ENCODE results near the gene HINT1.

The HINT1 gene

DNA sequence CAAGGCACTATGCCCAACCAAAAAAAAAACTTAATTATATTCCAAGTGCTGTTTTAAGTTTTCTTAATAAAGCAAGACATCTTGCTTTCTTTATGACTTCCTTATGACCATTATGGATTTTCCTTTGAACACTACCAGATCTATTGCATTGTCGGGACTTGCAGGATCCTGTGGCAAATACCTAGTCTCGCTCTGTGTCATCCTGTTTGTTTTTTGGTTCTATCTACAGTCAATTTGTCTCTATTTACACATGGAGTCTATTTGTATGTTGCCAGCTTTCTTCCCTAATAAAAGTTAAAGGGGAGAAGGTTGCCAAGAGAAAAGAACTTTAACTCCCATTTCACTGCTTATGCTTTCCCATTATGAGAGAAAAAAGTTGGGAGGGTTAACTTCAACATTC, 4.9 kb downstream of the HINT1 start:
- Histone ChIP-seq H3K36me3 (ENCODE audit: insufficient read depth, insufficient read length, low read length) (peaks cover 53% of the 10 kb centered on the region), H3K4me1 (ENCODE audit: insufficient read depth, insufficient read length) (no peaks in the 10 kb centered on the region)

DNA sequence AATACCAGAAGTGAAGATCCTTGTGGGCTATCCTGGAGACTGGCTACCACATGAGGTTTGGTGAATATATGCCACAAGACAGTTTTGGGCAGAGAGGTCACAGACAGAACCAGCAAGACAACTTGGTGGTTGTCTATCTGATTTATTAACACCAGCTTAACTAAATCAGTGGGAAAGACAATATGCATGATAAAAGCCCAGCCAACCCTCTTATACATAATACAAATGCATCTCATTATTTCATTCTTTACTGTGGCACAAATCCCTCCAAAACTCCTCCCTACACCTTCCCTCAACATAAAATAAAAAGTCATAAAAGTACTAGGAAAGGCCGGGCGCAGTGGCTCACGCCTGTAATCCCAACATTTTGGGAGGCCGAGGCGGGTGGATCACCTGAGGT, 8.1 kb downstream of the HINT1 start:
- Histone ChIP-seq H3K36me3 (ENCODE audit: insufficient read depth, insufficient read length, low read length) (peaks cover 40% of the 10 kb centered on the region), H3K27me3 (ENCODE audit: insufficient read depth, insufficient read length) (no peaks in the 10 kb centered on the region), H3K4me1 (ENCODE audit: insufficient read depth, insufficient read length) (no peaks in the 10 kb centered on the region), H3K9me3 (ENCODE audit: insufficient read depth, low read length) (no peaks in the 10 kb centered on the region), H3K9ac (ENCODE audit: insufficient read length, low read depth) (no peak overlapping the region), H3K4me3 (ENCODE audit: insufficient read length, low read depth) (no peak overlapping the region)
- no peak for DNase-seq (ENCODE audit: low read depth, low spot score)
- TF ChIP-seq ZNF274 (IDR thresholded peaks at IDR 0.05; ENCODE audit: low read depth, low read length) (no peak), YY1 (IDR thresholded peaks at IDR 0.05; ENCODE audit: insufficient read depth, insufficient read length) (no peak), SUZ12 (IDR thresholded peaks at IDR 0.05; ENCODE audit: extremely low read depth, insufficient read depth, insufficient read length) (no peak)

More for the DNA sequence above, 4.9 kb downstream of the HINT1 start:
- Histone ChIP-seq H3K4me3 (ENCODE audit: insufficient read length, low read depth) (no peak overlapping the region), H3K9ac (ENCODE audit: insufficient read length, low read depth) (no peak overlapping the region), H3K27me3 (ENCODE audit: insufficient read depth, insufficient read length) (no peaks in the 10 kb centered on the region), H3K9me3 (ENCODE audit: insufficient read depth, low read length) (no peaks in the 10 kb centered on the region)
- DNase-seq (ENCODE audit: low read depth, low spot score) = no peak
- TF ChIP-seq ZNF274 (IDR thresholded peaks at IDR 0.05; ENCODE audit: low read depth, low read length) (no peak), SUZ12 (IDR thresholded peaks at IDR 0.05; ENCODE audit: extremely low read depth, insufficient read depth, insufficient read length) (no peak), YY1 (IDR thresholded peaks at IDR 0.05; ENCODE audit: insufficient read depth, insufficient read length) (no peak)

GRCh38 chr5:131156385-131156784, 8.7 kb downstream of the HINT1 start:
- H3K27me3 ChIP-seq (ENCODE audit: insufficient read depth, insufficient read length) = no peaks in the 10 kb centered on the region
- TF ChIP-seq SUZ12 (IDR thresholded peaks at IDR 0.05; ENCODE audit: extremely low read depth, insufficient read depth, insufficient read length) (no peak), YY1 (IDR thresholded peaks at IDR 0.05; ENCODE audit: insufficient read depth, insufficient read length) (no peak), ZNF274 (IDR thresholded peaks at IDR 0.05; ENCODE audit: low read depth, low read length) (no peak)

GRCh38 chr5:131151216-131151615, 13.8 kb downstream of the HINT1 start:
- TF ChIP-seq SUZ12 (IDR thresholded peaks at IDR 0.05; ENCODE audit: extremely low read depth, insufficient read depth, insufficient read length) (no peak), ZNF274 (IDR thresholded peaks at IDR 0.05; ENCODE audit: low read depth, low read length) (no peak), YY1 (IDR thresholded peaks at IDR 0.05; ENCODE audit: insufficient read depth, insufficient read length) (no peak)
- no peak for DNase-seq (ENCODE audit: low read depth, low spot score)
- Histone ChIP-seq H3K9me3 (ENCODE audit: insufficient read depth, low read length) (no peaks in the 10 kb centered on the region), H3K4me1 (ENCODE audit: insufficient read depth, insufficient read length) (no peaks in the 10 kb centered on the region), H3K36me3 (ENCODE audit: insufficient read depth, insufficient read length, low read length) (no peaks in the 10 kb centered on the region), H3K9ac (ENCODE audit: insufficient read length, low read depth) (no peak overlapping the region), H3K4me3 (ENCODE audit: insufficient read length, low read depth) (no peak overlapping the region), H3K27me3 (ENCODE audit: insufficient read depth, insufficient read length) (no peaks in the 10 kb centered on the region)

More at GRCh38 chr5:131156385-131156784, 8.7 kb downstream of the HINT1 start:
- no peaks in the 10 kb centered on the region for H3K4me1 ChIP-seq (ENCODE audit: insufficient read depth, insufficient read length)
- H3K4me3 ChIP-seq (ENCODE audit: insufficient read length, low read depth) = no peak overlapping the region
- no peak for DNase-seq (ENCODE audit: low read depth, low spot score)
- peaks cover 35% of the 10 kb centered on the region for H3K36me3 ChIP-seq (ENCODE audit: insufficient read depth, insufficient read length, low read length)
- no peaks in the 10 kb centered on the region for H3K9me3 ChIP-seq (ENCODE audit: insufficient read depth, low read length)
- no peak overlapping the region for H3K9ac ChIP-seq (ENCODE audit: insufficient read length, low read depth)

DNA sequence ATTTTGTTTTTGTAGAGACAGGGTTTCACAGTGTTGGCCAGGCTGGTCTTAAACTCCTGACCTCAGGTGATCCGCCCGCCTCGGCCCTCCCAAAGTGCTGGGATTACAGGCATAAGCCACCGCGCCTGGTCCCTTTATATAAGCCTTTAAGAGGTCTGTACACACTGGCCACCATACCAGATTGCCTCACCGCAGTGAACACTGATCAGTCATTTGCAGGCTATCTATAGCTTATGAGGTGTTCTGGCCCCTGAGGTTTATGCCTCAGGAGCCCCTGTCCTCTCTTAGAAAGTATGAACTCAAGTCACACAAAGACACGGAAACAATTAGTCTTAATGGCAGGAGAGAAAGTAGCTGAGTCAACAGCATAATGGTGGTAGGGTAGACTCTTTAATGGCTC, 14.6 kb downstream of the HINT1 start:
- H3K4me1 ChIP-seq (ENCODE audit: insufficient read depth, insufficient read length) = no peaks in the 10 kb centered on the region
- no peaks in the 10 kb centered on the region for H3K27me3 ChIP-seq (ENCODE audit: insufficient read depth, insufficient read length)
- no peak for DNase-seq (ENCODE audit: low read depth, low spot score)
- no peaks in the 10 kb centered on the region for H3K9me3 ChIP-seq (ENCODE audit: insufficient read depth, low read length)
- no peak overlapping the region for H3K4me3 ChIP-seq (ENCODE audit: insufficient read length, low read depth)
- TF ChIP-seq YY1 (IDR thresholded peaks at IDR 0.05; ENCODE audit: insufficient read depth, insufficient read length) (no peak), SUZ12 (IDR thresholded peaks at IDR 0.05; ENCODE audit: extremely low read depth, insufficient read depth, insufficient read length) (no peak), ZNF274 (IDR thresholded peaks at IDR 0.05; ENCODE audit: low read depth, low read length) (no peak)
- H3K36me3 ChIP-seq (ENCODE audit: insufficient read depth, insufficient read length, low read length) = no peaks in the 10 kb centered on the region
- no peak overlapping the region for H3K9ac ChIP-seq (ENCODE audit: insufficient read length, low read depth)

DNA sequence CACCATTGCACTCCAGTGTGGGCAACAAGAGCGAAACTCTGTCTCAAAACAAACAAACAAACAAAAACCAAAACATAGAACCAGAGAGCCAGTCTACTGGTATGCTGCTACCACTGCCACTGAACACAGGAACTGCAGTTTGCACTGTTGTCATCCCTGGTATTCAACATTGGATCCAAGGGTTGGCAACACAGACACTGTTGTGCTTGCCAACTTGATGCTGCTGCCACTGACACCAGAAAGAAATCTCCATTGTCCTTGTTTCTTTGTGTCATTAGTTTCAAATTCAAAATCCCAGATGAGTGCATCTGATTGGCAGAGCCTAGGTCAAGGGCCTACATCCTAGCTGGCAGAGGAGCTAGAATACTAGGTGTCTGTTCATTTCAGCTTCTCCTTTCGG, 16.2 kb downstream of the HINT1 start:
- Histone ChIP-seq H3K27me3 (ENCODE audit: insufficient read depth, insufficient read length) (no peaks in the 10 kb centered on the region), H3K9ac (ENCODE audit: insufficient read length, low read depth) (no peak overlapping the region), H3K9me3 (ENCODE audit: insufficient read depth, low read length) (no peaks in the 10 kb centered on the region), H3K36me3 (ENCODE audit: insufficient read depth, insufficient read length, low read length) (no peaks in the 10 kb centered on the region), H3K4me3 (ENCODE audit: insufficient read length, low read depth) (no peak overlapping the region), H3K4me1 (ENCODE audit: insufficient read depth, insufficient read length) (no peaks in the 10 kb centered on the region)
- no peak for DNase-seq (ENCODE audit: low read depth, low spot score)
- TF ChIP-seq SUZ12 (IDR thresholded peaks at IDR 0.05; ENCODE audit: extremely low read depth, insufficient read depth, insufficient read length) (no peak), ZNF274 (IDR thresholded peaks at IDR 0.05; ENCODE audit: low read depth, low read length) (no peak), YY1 (IDR thresholded peaks at IDR 0.05; ENCODE audit: insufficient read depth, insufficient read length) (no peak)

- Histone ChIP-seq H3K4me1 (ENCODE audit: insufficient read depth, insufficient read length) (no peaks in the 10 kb centered on the region), H3K36me3 (ENCODE audit: insufficient read depth, insufficient read length, low read length) (no peaks in the 10 kb centered on the region), H3K4me3 (ENCODE audit: insufficient read length, low read depth) (no peak overlapping the region), H3K9me3 (ENCODE audit: insufficient read depth, low read length) (no peaks in the 10 kb centered on the region), H3K27me3 (ENCODE audit: insufficient read depth, insufficient read length) (no peaks in the 10 kb centered on the region), H3K9ac (ENCODE audit: insufficient read length, low read depth) (no peak overlapping the region)
- no peak for DNase-seq (ENCODE audit: low read depth, low spot score)
- no peak for TF ChIP-seq YY1 (IDR thresholded peaks at IDR 0.05; ENCODE audit: insufficient read depth, insufficient read length)
- TF ChIP-seq SUZ12 (IDR thresholded peaks at IDR 0.05; ENCODE audit: extremely low read depth, insufficient read depth, insufficient read length) = no peak
- no peak for TF ChIP-seq ZNF274 (IDR thresholded peaks at IDR 0.05; ENCODE audit: low read depth, low read length)
Observed at GRCh38 chr5:131147258-131147657, 17.8 kb downstream of the HINT1 start.

Measured in NT2/D1 (cell line).